ENCODE data around the gene MREG. TPM values are rescaled to one million over a fixed set of nuclear protein-coding genes. Genes with fewer than 3 reads are reported as not detected.

Gene MREG
- total RNA-seq, 1 experiment from 2014 or later = 16.9 TPM

- TF ChIP-seq ZBTB33 (IDR thresholded peaks at IDR 0.05; ENCODE audit: extremely low read depth, insufficient replicate concordance, low read length) = no peak
- TF ChIP-seq EZH2 (IDR thresholded peaks at IDR 0.05) = no peak
- no peak for TF ChIP-seq EZH2phosphoT487 (IDR thresholded peaks at IDR 0.05; ENCODE audit: borderline replicate concordance)
- TF ChIP-seq REST (IDR thresholded peaks at IDR 0.05; ENCODE audit: low read depth) = no peak
- no peak for TF ChIP-seq YY1 (IDR thresholded peaks at IDR 0.05; ENCODE audit: extremely low read depth, insufficient replicate concordance, low read depth, low read length)
- TF ChIP-seq CBX3 (IDR thresholded peaks at IDR 0.05; ENCODE audit: low read depth) = no peak
- no peak for TF ChIP-seq ZFX (IDR thresholded peaks at IDR 0.05)
- no peak for TF ChIP-seq EGR1 (IDR thresholded peaks at IDR 0.05; ENCODE audit: low read depth)
- TF ChIP-seq SRF (IDR thresholded peaks at IDR 0.05; ENCODE audit: low read depth) = no peak
- no peak for TF ChIP-seq CEBPB (IDR thresholded peaks at IDR 0.05; ENCODE audit: low read depth)
- no peak for TF ChIP-seq ZNF274 (IDR thresholded peaks at IDR 0.05; ENCODE audit: low read depth, low read length)
- TF ChIP-seq SP1 (IDR thresholded peaks at IDR 0.05; ENCODE audit: low read depth) = no peak
- TF ChIP-seq RAD21 (IDR thresholded peaks at IDR 0.05; ENCODE audit: low read depth) = no peak
- no peak for TF ChIP-seq POLR2A (IDR thresholded peaks at IDR 0.05; ENCODE audit: borderline replicate concordance, extremely low read depth, insufficient read depth, insufficient read length)
- no peak for TF ChIP-seq ATF3 (IDR thresholded peaks at IDR 0.05)
- TF ChIP-seq POLR2AphosphoS5 (IDR thresholded peaks at IDR 0.05; ENCODE audit: low read depth, low read length) = no peak
- no peak for TF ChIP-seq ELF1 (IDR thresholded peaks at IDR 0.05; ENCODE audit: borderline replicate concordance, low read depth)
- ChIA-PET RAD21 (ENCODE audit: low non-redundant PET in 1 of 2, low total read pairs in 2 of 2, uncharacterized antibody in 2 of 2, unreplicated experiment in 2 of 2) (no interaction called here), POLR2A (no interaction called here), CTCF (no interaction called here)
- H3K79me2 ChIP-seq (ENCODE audit: insufficient read depth, low read length) = no peaks in the 10 kb centered on the region
- H3K4me2 ChIP-seq (ENCODE audit: low read length) = no peak overlapping the region
- no peaks in the 10 kb centered on the region for H4K20me1 ChIP-seq (ENCODE audit: insufficient read depth)
- H3K4me3 ChIP-seq (replicated peaks in 1 of 2; ENCODE audit: low read depth in 1 of 2, low read length in 2 of 2) = no peak overlapping the region
- no peaks in the 10 kb centered on the region for H3K9me2 ChIP-seq (ENCODE audit: insufficient read depth)
- no peak overlapping the region for H2AFZ ChIP-seq (ENCODE audit: low read depth, low read length, poor library complexity, severe bottlenecking)
- intact Hi-C loops (cut with micrococcal nuclease) = no loop called here
- no peaks in the 10 kb centered on the region for H3K9me3 ChIP-seq (ENCODE audit: control insufficient read depth in 1 of 2, insufficient read depth in 1 of 2, low read depth in 1 of 2, low read length in 2 of 2)
- ATAC-seq (no peak), DNase-seq (ENCODE audit: low read depth, low spot score) (no peak)
- no peak overlapping the region for H3K27ac ChIP-seq (ENCODE audit: low read depth, low read length)
- no peaks in the 10 kb centered on the region for H3K36me3 ChIP-seq (ENCODE audit: control insufficient read depth in 1 of 2, insufficient read depth in 2 of 2, low read length in 2 of 2)
- no peaks in the 10 kb centered on the region for H3K27me3 ChIP-seq (ENCODE audit: insufficient read depth, low read length)
- H3K9ac ChIP-seq (ENCODE audit: low read length) = no peak overlapping the region
- no peaks in the 10 kb centered on the region for H3K4me1 ChIP-seq (ENCODE audit: control insufficient read depth in 1 of 2, insufficient read depth in 2 of 2, low read length in 2 of 2)
- no TSS peak for BruUV-seq (replicated peaks)
Observed at GRCh38 chr2:215895330-215895729, 118.0 kb downstream of the MREG start.

All from HCT116 (cell line).